GM19025 (cell line): Measurements from ENCODE around the gene TRIM15.
"Not testable (repeated sequence)": the region's sequence is repeated elsewhere in the genome, so short reads cannot be mapped to it uniquely, and the experiment has no call there.

Source experiments
- ATAC-seq: cut with Tn5 transposase; IDR thresholded peaks from one replicate; pipeline ENCODE4 v1.9.1; 2021; ENCODE audit warnings: mild to moderate bottlenecking, low read depth, moderate library complexity; ENCODE audit not compliant: unreplicated experiment

The TRIM15 gene

DNA sequence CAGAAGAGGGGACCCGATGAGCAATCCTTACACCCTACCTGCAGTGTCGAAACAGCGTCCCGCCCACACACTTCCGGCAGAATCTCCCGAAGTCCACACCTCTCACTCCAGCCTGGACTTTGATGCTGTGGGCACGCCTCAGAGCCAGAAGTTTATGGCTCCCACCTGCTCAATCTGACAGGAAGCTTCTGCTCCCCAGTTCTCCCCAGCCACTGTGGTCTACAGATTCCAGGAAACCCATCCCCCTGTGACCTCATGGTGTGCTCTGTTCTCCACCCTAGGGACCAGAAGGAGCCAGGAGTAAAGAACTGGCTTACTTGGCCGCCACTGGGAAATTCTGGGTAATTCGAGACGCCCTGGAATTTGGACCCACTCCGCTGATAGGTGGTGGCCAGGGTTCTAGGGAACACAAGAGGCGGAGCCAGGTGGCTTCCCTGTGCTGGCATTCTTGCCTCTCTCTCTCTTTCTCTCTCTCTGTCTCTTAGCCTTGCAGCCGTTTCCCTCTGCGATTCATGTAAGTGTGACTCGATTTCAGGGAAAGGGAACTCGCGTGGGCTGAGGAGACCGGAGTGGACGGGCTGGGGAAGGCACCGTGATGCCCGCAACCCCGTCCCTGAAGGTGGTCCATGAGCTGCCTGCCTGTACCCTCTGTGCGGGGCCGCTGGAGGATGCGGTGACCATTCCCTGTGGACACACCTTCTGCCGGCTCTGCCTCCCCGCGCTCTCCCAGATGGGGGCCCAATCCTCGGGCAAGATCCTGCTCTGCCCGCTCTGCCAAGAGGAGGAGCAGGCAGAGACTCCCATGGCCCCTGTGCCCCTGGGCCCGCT lies at the start of gene TRIM15:
Gene TRIM15 (plus strand): TSS at position 457 of the 828 bp plus-strand sequence. CDS start 139 bp downstream, at position 596.
- no peak for ATAC-seq

DNA sequence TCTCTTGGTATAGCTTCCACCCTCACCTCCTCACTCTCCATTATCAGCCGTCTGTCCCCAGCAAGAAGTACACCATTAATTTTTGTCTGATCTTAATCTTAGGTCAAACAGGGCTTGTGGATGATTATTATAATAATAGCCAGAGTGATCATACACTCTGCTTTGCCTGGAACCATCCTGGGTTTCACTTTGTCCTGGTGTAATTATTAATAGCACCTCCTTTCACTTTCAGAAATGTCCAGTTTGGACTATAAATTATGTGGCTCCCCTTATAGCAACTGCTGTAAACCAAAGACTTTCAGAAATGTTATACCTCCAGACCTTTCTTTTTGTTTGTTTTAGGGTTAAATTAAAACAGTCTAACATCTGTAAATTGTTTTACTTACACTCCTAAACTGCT lies 49.5 kb upstream of the TRIM15 start:
- ATAC-seq, result no peak

DNA sequence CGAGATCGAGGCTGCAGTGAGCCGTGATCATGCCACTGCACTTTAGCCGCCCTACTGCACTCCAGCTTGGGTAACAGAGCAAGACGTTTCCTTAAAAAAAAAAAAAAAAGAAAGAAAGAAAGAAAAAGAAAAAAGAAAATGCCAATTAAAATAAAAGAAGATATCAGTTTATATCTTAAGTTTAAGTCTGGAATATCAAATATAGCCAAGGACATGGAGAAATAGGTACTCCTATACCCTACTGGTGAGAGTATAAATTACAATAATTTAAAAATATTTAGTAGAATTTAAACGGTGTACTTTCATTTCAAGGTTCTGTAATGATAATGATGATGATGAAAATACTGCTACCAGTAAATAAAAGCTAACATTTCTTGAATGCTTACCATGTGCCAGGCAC lies 46.6 kb upstream of the TRIM15 start:
- ATAC-seq, result no peak

- not testable (repeated sequence) for ATAC-seq
Measured at GRCh38 chr6:30118691-30119090, 44.7 kb upstream of the TRIM15 start.

DNA sequence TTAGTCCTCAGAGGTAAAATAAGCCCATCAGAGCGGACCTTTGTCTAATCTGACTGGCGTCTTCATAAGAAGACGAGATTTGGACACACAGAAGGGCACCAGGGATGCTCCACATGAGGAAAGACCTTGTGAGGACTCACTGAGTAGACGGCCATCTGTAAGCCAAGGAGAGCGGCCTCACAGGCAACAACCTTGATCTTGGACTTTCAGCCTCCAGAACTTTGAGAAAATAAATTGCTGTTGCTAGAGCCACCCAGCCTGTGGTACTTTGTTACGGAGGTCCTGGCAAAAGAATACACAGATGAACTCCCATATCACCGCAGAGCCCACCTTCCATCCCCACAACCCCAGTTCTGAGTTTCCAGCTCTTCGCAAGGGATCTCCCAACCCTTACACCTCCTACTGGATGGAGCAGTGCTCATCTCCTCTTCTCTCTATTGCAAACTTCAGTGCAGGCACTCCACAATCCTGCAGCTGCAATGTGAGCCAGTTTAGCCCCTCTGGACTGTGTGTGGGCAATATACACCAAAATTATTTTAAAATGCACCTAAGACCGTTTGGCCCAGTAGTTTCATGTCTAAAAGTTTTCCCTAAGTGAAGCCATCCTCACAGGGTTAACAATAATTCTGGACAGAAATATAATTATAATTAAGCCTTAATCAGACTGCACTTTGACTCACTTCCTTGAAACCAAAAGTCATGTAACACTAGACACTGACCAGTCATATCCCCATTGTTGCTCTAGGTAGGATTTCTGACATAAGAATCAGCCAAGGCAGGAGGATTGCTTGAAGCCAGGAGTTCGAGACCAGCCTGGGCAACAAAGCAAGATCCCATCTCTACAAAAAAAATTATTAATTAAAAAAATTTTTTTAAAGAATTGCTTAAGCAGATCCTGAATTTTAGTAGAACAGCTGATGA lies 41.6 kb upstream of the TRIM15 start:
- ATAC-seq, result no peak

GRCh38 chr6:30122515-30122914 lies 40.8 kb upstream of the TRIM15 start:
- ATAC-seq, result no peak

- no peak for ATAC-seq
Measured at GRCh38 chr6:30127238-30128093, 35.9 kb upstream of the TRIM15 start.

GRCh38 chr6:30129265-30130178 lies 33.8 kb upstream of the TRIM15 start:
- no peak for ATAC-seq

GRCh38 chr6:30130179-30130679 lies 33.1 kb upstream of the TRIM15 start:
- no peak for ATAC-seq

- no peak for ATAC-seq
Measured at GRCh38 chr6:30130887-30131862, 32.2 kb upstream of the TRIM15 start.

DNA sequence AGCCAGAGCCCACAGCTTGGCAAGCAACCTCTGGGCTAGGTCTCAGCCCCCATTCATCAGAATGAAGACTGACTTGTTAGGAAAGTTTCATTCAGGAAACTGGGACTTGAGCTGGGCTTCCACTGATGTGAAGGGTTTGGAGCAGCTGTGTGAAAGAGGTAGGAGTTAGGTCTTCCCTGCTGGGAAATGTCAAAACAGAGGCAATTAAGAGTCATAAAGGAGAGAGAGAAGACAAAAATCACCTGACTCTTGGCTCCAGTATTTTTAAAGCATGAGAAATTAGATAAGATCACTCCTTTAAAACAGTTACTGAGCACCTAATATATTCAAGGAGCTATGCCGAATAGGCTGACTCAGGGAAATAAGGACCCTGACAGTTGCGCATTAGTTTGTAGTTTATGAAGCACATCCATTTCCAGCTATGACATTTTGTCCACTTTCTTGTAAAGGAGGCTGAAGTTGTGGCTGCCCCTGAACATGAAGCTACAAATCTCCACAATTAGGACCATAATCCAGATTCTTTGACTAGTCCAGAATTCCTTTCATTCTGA lies 31.3 kb upstream of the TRIM15 start:
- no peak for ATAC-seq

DNA sequence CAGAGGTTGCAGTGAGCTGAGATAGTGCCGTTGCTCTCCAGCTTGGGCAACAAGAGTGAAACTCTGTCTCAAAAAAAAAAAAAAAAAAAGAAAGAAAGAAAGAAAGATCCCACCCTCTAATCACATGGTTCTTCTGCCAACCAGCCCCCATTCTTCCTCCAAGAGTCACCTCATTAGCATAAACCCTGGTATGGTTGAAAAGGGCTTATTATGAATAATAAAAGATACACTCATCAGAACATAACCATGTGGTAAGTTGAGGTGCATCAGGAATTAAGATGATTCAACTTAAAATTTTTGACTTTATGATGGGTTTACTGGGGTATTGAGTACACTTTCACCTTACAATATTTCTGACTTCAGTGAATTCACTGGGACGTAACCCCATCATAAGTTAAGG lies 28.2 kb upstream of the TRIM15 start:
- ATAC-seq, result no peak

- ATAC-seq, result no peak
Measured at GRCh38 chr6:30135757-30136156, 27.6 kb upstream of the TRIM15 start, which contains the start of gene TRIM40. TRIM40 (plus strand) TSS chr6:30136140; CDS start chr6:30137037, 897 bp downstream.

- no peak for ATAC-seq
Measured at GRCh38 chr6:30136570-30137286, 26.6 kb upstream of the TRIM15 start.

GRCh38 chr6:30140240-30140639 lies 23.1 kb upstream of the TRIM15 start:
- not testable (repeated sequence) for ATAC-seq

DNA sequence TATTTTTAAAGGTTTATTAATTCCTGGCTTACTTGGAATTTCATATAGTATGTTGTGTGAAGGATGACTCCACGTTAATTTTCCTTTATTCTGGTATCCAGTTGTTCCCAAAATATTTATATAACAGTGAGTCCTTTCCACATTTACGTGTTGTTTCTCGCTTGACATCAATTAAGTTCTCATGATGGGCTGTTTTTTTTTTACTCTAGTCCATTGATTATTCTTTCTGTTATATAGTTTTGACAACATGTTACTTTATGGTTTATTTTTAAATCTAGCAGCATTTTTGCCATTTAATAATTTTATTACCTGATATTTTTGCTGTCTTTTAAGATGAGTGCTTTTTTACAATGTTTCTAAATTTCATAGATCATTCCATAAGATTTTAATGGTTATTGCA lies 20.7 kb upstream of the TRIM15 start:
- ATAC-seq, result no peak

DNA sequence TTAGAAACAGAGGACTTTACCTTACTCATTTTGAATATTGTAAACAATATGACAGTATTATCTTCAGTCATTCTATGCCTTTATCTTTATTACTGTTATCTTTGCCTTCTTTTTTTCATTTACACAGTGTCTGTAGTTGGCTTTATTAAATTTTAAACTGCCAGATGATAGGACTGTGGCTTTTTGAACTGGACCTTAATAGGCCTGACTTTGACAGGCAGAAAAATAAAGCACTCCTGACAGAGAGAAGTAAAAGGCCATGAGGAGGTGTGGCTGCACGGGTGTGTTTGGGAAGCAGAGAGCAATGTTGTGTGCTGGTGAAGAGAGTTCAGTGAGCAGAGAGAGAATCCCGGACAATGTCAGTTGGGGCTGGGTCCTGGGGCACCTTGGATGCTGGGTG lies 19.6 kb upstream of the TRIM15 start:
- no peak for ATAC-seq
